CD4-positive, alpha-beta T cell (primary cell): ENCODE results near the gene NRXN3. TPM values are rescaled to one million over a fixed set of nuclear protein-coding genes. Genes with fewer than 3 reads are reported as not detected.

Experiments
- ATAC-seq: fragments of 200-7000 bp; cut with Tn5 transposase; one replicate; pipeline ENCODE4 v1.10.0; 2022; ENCODE audit warnings: mild to moderate bottlenecking; ENCODE audit not compliant: poor library complexity
- CTCF ChIA-PET: fragments of 350-600 bp; sonication (Branson Sonifier 250); formaldehyde crosslinking; loops from one replicate; lab custom pipeline; 2021; ENCODE audit warnings: antibody characterized with exemption, inconsistent platforms; lab: Charles Lee
- POLR2A ChIA-PET: fragments of 350-600 bp; sonication (Branson Sonifier 250); formaldehyde crosslinking; loops from one replicate; lab custom pipeline; 2021; ENCODE audit warnings: antibody characterized with exemption, inconsistent platforms; lab: Charles Lee
- DNase-seq, 14 experiments: peaks; one replicate each; pipeline ENCODE4 v3.0.0-alpha.2; 2013 to 2020; ENCODE audit warnings: mixed read lengths in 2 of 14
- H3K27ac ChIP-seq, 2 donors: one replicate each; pipeline versions ENCODE4 v1.5.1 to v1.7.0; 2013; ENCODE audit warnings: low read length in 2 of 2, low read depth in 1 of 2, mild to moderate bottlenecking in 1 of 2
- H3K27me3 ChIP-seq, 2 experiments: 1 replicate in 1 of 2; 2 replicates in 1 of 2; pipeline versions ENCODE4 v1.6.1 to v1.7.0; 2013; ENCODE audit warnings: low read length in 2 of 2, control low read depth in 1 of 2, mild to moderate bottlenecking in 1 of 2, moderate library complexity in 1 of 2; ENCODE audit not compliant: insufficient read depth in 2 of 2, control insufficient read depth in 1 of 2
- H3K36me3 ChIP-seq: one replicate; pipeline ENCODE4 v1.6.1; 2013; ENCODE audit warnings: low read length, control low read depth; ENCODE audit not compliant: insufficient read depth
- H3K4me1 ChIP-seq: one replicate; pipeline ENCODE4 v1.6.1; 2013; ENCODE audit warnings: low read length, control low read depth; ENCODE audit not compliant: insufficient read depth
- H3K4me3 ChIP-seq: one replicate; pipeline ENCODE4 v1.5.1; 2013; ENCODE audit warnings: mild to moderate bottlenecking, low read length, moderate library complexity
- H3K9me3 ChIP-seq, 2 experiments: 1 replicate in 1 of 2; 2 replicates in 1 of 2; pipeline versions ENCODE4 v1.6.1 to v1.7.0; 2013; ENCODE audit warnings: low read length in 2 of 2, mild to moderate bottlenecking in 2 of 2, control low read depth in 1 of 2, moderate library complexity in 1 of 2; ENCODE audit not compliant: control insufficient read depth in 1 of 2, insufficient read depth in 1 of 2
- H3K27ac Mint-ChIP-seq: one replicate; pipeline ENCODE4 v1.8.0; 2020; ENCODE audit warnings: mixed read lengths
- H3K27me3 Mint-ChIP-seq: one replicate; pipeline ENCODE4 v1.8.0; 2021; ENCODE audit warnings: mixed read lengths
- H3K36me3 Mint-ChIP-seq: one replicate; pipeline ENCODE4 v1.8.0; 2021; ENCODE audit warnings: low read depth, mixed read lengths
- H3K4me1 Mint-ChIP-seq: one replicate; pipeline ENCODE4 v1.8.0; 2021; ENCODE audit warnings: low read depth, mixed read lengths
- H3K4me3 Mint-ChIP-seq: one replicate; pipeline ENCODE4 v1.8.0; 2020; ENCODE audit warnings: mild to moderate bottlenecking, mixed read lengths
- H3K9me3 Mint-ChIP-seq: one replicate; pipeline ENCODE4 v1.8.0; 2020; ENCODE audit warnings: mixed read lengths
- CTCF ChIP-seq: fragments of 200-600 bp; IDR thresholded peaks from one replicate; pipeline ENCODE4 v1.8.0; 2022; ENCODE audit warnings: antibody characterized with exemption, mild to moderate bottlenecking
- intact Hi-C, 2 experiments: fragments of 100-400 bp; cut with DNase I in 1 of 2; cut with micrococcal nuclease in 1 of 2; formaldehyde crosslinking; loops; one replicate each; pipeline versions ENCODE4 v1.15.1 to v1.9.0; 2023 to 2025; cut with DNase I, micrococcal nuclease
- total RNA-seq, 174 experiments: library from RNA in 2 of 174; stranded (reverse) in 2 of 174; gene quantifications; one replicate each; pipeline ENCODE4 v1.2.3 and lab custom pipeline; 2021 to 2026

Gene NRXN3
- total RNA-seq, 2 experiments from 2014 or later = not detected

GRCh38 chr14:79420725-79421124, 1250.6 kb downstream of the NRXN3 start:
- Mint-ChIP-seq H3K4me1 (no peaks in the 10 kb centered on the region), H3K9me3 (peaks cover 8% of the 10 kb centered on the region), H3K27ac (no peak overlapping the region), H3K4me3 (no peak overlapping the region), H3K27me3 (no peaks in the 10 kb centered on the region), H3K36me3 (no peaks in the 10 kb centered on the region)
- Histone ChIP-seq H3K27ac (no peak overlapping the region), H3K4me3 (no peak overlapping the region), H3K9me3 (no peaks in the 10 kb centered on the region), H3K4me1 (no peaks in the 10 kb centered on the region), H3K27me3 (no peaks in the 10 kb centered on the region), H3K36me3 (no peaks in the 10 kb centered on the region)
- no peak for TF ChIP-seq CTCF
- ChIA-PET POLR2A (no interaction called here), CTCF (no interaction called here)
- intact Hi-C loops = no loop called here
- ATAC-seq = no peak
- DNase-seq = no peak

- H3K36me3 Mint-ChIP-seq = no peaks in the 10 kb centered on the region
- ATAC-seq (no peak), DNase-seq (no peak)
- H3K4me1 Mint-ChIP-seq = no peaks in the 10 kb centered on the region
- peaks cover 8% of the 10 kb centered on the region for H3K9me3 Mint-ChIP-seq
- intact Hi-C loops = no loop called here
- Histone ChIP-seq H3K36me3 (no peaks in the 10 kb centered on the region), H3K27me3 (no peaks in the 10 kb centered on the region), H3K27ac (no peak overlapping the region), H3K9me3 (no peaks in the 10 kb centered on the region), H3K4me1 (no peaks in the 10 kb centered on the region), H3K4me3 (no peak overlapping the region)
- no peak overlapping the region for H3K27ac Mint-ChIP-seq
- no peak overlapping the region for H3K4me3 Mint-ChIP-seq
- CTCF ChIA-PET = no interaction called here
- no peak for TF ChIP-seq CTCF
- H3K27me3 Mint-ChIP-seq = no peaks in the 10 kb centered on the region
- POLR2A ChIA-PET = no interaction called here
Observed at GRCh38 chr14:79421811-79422210, 1251.6 kb downstream of the NRXN3 start.

- DNase-seq (no peak), ATAC-seq (no peak)
- Mint-ChIP-seq H3K27ac (no peak overlapping the region), H3K9me3 (peaks cover 3% of the 10 kb centered on the region), H3K4me1 (no peaks in the 10 kb centered on the region), H3K27me3 (no peaks in the 10 kb centered on the region), H3K4me3 (no peak overlapping the region), H3K36me3 (no peaks in the 10 kb centered on the region)
- ChIA-PET POLR2A (no interaction called here), CTCF (no interaction called here)
- Histone ChIP-seq H3K27me3 (no peaks in the 10 kb centered on the region), H3K36me3 (no peaks in the 10 kb centered on the region), H3K4me3 (no peak overlapping the region), H3K27ac (no peak overlapping the region), H3K9me3 (no peaks in the 10 kb centered on the region), H3K4me1 (no peaks in the 10 kb centered on the region)
- TF ChIP-seq CTCF = no peak
- intact Hi-C loops = no loop called here
Observed at GRCh38 chr14:79424462-79424861, 1254.3 kb downstream of the NRXN3 start.
